GM21360 (cell line): ENCODE data around the gene MCRIP2.
"Not testable (repeated sequence)": the region's sequence is repeated elsewhere in the genome, so short reads cannot be mapped to it uniquely, and the experiment has no call there.

Experiments
- ATAC-seq: cut with Tn5 transposase; IDR thresholded peaks from one replicate; pipeline ENCODE4 v1.9.1; 2021; ENCODE audit warnings: mild to moderate bottlenecking, moderate library complexity; ENCODE audit not compliant: unreplicated experiment

The MCRIP2 gene

DNA sequence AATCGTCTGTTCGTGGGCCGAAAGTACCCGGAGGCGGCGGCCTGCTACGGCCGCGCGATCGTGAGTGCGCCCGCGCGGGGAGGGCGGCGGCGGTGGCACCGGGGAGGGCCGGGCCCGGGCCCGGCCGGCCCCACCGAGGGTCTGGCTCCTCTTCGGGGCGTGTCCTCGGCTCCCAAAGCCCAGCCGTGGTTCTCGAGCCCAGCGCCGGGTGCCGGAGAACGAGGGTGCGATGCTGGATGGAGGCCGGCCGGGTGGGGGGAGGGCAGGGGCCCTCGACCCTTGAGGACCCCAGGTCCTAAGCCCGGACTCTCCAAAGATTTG, 39.0 kb downstream of the MCRIP2 start:
- peak; percentile 0 for ATAC-seq

DNA sequence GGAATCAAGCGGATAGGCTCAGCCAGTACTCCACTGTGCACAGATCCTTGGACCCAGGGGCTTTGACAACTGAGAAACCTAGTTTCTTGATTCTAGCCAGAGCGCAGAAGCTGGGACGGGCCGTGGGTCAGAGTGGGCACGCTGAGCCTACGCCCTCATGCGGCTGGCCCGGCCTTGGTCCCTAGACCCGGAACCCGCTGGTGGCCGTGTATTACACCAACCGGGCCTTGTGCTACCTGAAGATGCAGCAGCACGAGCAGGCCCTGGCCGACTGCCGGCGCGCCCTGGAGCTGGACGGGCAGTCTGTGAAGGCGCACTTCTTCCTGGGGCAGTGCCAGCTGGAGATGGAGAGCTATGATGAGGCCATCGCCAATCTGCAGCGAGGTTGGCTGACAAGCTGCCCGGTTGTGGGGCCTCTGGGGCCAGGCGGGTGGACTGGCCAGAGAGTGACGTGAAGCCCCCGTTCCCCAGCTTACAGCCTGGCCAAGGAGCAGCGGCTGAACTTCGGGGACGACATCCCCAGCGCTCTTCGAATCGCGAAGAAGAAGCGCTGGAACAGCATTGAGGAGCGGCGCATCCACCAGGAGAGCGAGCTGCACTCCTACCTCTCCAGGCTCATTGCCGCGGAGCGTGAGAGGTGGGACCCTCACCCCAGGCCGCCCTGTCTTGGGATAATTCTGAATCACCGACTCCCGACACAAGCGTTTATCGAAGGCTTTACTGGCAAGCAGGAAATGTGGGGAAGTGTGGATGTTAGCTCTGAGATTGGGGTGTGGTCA, 39.5 kb downstream of the MCRIP2 start:
- ATAC-seq, result no peak

GRCh38 chr16:681746-682427, 40.3 kb downstream of the MCRIP2 start:
- ATAC-seq, result no peak

DNA sequence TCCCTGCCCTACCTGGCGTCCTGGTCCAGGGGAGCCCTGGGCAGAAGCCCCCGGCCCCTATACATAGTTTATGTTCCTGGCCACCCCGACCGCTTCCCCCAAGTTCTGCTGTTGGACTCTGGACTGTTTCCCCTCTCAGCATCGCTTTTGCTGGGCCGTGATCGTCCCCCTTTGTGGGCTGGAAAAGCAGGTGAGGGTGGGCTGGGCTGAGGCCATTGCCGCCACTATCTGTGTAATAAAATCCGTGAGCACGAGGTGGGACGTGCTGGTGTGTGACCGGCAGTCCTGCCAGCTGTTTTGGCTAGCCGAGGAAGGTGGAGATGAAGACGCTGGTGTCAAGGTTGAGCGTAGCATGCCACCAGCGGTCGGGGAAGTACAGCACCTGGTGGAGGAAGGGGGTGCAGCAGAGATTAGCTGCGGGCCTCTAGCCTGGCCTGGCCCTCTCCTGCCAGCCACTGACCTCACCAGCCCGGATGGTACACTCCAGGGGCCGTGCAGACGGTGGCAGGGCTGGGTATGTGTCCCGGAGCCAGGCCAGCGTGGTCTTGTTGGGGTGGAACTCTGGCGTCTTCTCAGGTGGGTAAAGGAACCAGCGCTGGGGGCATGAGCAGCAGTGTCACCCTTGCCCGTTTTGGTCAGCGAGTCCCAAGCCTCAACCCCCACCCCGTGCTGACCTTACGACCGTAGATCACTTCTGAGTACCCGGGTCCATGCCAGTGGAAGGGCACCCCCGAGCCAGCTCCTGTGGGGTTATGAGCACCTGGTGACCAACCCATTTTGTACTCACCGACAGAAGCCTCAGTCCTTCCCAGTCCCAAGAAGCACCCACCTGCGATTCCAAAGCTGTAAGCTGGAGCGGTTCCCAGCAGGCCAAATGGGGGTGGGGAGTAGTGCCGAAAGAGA, 41.1 kb downstream of the MCRIP2 start:
- no peak for ATAC-seq

DNA sequence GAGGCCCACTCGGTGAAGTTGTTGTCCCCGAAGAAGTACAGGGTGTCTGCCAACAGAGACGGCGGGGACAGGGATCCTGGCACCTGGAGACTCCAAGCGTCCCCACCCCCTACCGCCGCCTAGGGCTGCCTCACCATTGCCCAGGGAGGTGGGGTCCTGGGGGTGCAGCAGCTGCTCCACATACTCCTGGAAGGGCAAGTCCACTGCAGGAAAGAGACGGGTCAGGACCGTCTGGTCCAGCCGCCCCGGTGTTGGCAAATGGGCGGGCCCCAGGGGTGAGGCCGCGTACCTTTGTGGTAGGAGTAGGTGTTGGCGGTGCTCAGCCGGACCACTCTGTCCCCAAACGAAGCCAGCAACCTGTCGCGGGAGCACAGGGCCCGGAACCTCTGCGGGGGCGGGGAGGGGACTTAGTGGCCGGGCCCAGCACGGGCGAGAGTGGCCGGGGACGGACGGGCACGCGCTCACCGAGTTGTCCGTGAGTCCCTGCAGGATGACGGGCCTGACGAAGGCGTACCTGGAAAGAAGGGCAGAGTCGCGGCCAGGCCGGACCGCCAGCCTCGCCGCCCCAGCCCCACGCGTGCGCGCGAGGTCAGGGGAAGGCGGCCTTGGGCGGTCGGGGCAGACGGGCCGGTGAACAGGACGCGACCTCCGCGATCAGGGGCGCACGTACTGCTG, 41.9 kb downstream of the MCRIP2 start:
- ATAC-seq, result no peak

DNA sequence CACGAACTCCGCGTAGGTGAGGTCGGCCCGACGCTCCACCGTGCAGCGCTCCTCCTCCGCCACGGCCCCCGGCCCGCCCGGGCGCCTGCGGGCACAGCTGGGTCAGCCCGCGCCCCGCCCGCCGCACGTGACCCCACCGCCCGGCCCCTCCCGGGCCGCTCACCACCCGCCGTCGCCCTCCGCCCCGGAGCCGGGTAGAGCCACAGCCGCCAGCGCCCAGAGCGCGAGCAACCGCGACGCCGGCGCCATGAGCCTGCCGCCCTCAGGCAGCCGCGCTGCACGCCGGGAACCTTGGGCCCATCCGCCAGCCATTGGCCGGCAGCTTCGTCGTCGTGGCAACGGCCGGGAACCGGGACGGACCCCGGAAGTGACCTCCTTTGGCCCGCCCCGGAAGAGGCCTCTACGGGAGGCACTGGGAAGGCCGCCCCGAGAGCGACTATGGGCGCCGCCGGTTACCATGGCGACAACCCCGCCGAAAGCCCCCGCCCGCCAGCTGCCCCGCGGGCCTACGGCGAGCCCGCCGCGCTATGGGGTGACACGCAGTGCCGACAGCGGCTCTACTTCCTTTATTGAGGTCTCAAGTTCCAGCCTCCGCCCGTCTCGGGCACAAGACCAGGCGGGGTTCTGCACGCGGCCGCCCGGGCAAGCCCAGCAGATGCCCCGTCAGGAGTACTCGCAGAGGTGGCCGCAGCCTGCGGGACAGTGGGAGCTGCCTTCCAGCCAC, 42.6 kb downstream of the MCRIP2 start, which contains the start of gene JMJD8:
Gene JMJD8 (minus strand): TSS at position 264 of the 724 bp plus-strand sequence. CDS start 15 bp downstream, at position 249.
- ATAC-seq, result peak; percentile 62

DNA sequence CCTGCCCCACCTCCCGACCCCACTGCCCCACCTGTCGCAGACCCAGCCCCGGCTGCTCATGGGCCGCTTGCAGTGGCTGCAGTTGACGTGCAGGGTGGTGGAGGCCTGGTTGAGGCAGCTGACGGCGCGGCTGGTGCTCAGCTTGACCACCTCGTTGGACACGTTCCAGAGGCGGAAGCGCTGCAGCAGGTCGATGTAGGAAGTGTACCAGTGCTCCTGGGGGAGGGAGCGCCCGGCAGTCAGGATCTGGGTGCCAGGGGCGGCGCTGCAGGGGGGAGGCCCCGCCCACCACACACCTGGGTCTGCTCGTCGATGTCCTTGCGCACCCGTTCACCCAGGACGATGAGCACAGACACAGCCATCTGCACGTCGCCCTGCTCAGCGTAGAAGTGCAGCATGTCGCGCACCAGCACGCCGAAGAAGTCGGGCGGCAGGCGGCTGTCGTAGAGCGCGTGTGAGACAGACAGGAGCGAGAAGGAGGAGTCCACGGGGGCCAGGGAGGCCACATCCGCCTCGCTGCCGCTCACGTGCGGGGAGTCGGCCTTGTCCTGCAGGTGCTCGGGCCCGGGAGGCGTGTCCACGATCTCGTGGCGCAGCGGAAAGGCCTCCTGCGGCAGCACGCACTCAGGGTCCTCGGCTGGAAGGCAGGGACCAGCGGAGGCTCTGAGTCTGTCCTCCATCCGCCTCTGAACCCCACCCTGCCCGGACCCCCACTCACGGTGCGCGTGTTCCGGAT, 43.5 kb downstream of the MCRIP2 start:
- ATAC-seq, result no peak

- no peak for ATAC-seq
Observed at GRCh38 chr16:685967-686366, 44.3 kb downstream of the MCRIP2 start.

GRCh38 chr16:686459-687260, 45.0 kb downstream of the MCRIP2 start:
- ATAC-seq, result no peak

DNA sequence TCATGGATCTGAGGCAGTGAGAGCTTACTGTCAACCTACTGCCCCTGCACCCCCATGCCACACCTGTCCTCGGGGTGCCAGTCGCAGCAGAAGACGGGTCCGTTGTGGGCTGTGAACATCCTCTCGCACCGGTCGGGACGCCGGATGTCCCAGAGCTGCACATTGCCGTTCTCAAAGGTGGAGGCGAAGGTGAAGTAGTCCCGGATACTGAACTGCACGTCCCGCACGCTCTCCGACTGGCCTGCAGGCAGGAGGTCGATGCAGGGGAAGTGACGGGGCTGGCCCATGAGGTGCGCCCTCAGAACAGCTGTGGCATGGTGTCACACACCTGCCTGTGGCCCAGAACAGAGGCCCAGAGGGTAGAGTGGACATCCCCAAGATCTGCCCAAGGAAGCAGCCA, 45.9 kb downstream of the MCRIP2 start:
- ATAC-seq, result no peak

DNA sequence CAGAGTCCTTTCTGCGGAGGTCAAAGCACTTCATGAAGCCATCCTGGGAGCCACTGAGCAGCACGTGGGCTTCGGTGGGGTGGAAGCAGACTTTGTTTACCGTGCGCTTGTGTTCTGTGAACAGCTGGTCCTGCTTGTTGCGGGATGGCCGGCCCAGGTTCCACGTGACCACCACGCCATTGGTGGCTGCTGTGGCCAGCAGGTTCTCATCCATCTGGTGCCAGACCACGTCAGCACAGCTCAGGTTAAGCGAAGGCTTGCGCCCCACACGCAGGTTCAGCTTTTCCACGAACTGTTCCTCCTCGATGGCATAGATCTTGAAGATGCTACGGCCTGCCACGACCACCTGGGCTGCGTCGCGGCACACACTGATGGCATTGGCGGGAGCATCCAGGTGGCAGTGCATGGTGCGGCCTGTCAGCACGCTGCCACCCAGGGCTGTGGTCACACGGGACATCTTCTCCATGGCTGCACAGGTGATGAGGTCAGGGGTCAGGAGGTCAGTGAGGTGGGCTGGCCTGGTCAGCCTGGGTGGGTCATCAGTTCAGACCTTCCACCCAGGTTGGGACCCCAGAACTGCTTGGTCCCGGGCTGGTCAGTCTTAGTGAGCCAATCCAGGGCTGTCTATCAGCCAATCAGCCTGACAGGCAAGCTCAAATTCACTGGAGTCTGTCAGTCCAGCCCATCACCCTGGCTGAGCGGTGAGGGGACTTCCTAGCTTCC, 47.7 kb downstream of the MCRIP2 start:
- ATAC-seq, result no peak

DNA sequence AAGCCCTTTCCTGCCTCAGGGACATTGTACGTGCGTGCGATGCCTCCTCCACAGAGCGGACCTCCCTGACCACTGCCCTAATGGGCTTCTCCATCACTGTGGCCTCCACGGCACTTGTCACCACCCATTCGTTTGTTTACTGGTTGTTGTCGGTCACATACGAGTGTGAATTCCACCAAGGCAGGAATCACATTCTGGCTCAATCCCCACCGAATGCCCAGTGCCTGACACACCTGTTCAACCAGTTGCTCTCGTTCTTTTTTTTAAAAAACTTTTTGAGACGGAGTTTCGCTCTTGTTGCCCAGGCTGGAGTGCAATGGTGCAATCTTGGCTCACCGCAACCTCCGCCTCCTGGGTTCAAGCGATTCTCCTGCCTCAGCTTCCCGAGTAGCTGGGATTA, 49.6 kb downstream of the MCRIP2 start:
- not testable (repeated sequence) for ATAC-seq

GRCh38 chr16:692356-693108, 50.9 kb downstream of the MCRIP2 start:
- no peak for ATAC-seq

- no peak for ATAC-seq
Observed at GRCh38 chr16:693364-693763, 51.7 kb downstream of the MCRIP2 start.

GRCh38 chr16:693766-694165, 52.1 kb downstream of the MCRIP2 start:
- ATAC-seq, result no peak

DNA sequence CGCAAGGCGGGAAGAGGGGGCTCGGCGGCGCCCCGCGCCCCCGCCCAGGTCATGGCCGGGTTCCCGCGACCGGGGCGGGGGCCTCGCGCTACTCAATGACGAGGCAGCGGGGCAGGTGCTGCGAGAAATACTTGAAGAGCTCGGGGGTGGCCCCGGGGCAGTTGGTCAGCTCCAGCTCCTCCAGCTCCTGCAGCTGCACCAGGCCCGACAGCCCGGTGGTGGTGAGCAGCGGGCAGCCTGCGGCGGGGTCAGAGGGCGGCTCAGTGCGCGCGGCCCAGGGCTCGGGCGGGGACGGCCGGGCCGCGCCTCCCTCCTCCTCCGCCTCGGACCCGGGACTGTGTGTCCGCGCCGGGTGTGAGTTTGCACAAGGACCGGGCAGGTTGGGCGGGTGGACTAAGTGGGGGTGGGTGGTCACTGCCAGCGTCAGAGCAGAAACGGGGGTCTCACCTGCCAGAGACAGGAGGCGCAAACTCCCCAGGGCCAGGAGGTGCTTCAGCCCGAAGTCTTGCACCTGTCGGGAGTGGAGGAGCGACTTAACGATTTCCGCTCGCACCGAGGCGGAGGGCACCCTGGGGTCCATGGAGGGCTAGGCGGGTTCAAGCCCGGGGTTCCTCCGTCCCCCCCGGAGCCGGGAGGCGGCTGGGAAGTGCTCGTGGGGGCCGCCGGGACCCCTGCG, 52.7 kb downstream of the MCRIP2 start:
- no peak for ATAC-seq

- ATAC-seq, result no peak
Observed at GRCh38 chr16:694863-695354, 53.3 kb downstream of the MCRIP2 start.
